HL-60 (cell line): ENCODE data around the gene SYNPO2.

Source experiments
- DNase-seq, 2 experiments: peaks; one replicate each; pipeline ENCODE4 v3.0.0-alpha.2; 2010 to 2020; ENCODE audit warnings: low read depth in 1 of 2, low spot score in 1 of 2
- H3K27ac ChIP-seq: fragments of 250-450 bp; sonication (Bioruptor Pico); replicated peaks from 2 replicates; pipeline ENCODE4 v1.5.1; 2020; ENCODE audit warnings: mild to moderate bottlenecking, moderate library complexity
- H3K27me3 ChIP-seq: fragments of 250-450 bp; sonication (Bioruptor Pico); 2 replicates; pipeline ENCODE4 v1.5.1; 2021; ENCODE audit warnings: mild to moderate bottlenecking, moderate library complexity; ENCODE audit not compliant: insufficient read depth, poor library complexity, severe bottlenecking
- H3K4me3 ChIP-seq: replicated peaks from 2 replicates; pipeline ENCODE4 v1.5.1; 2011; ENCODE audit warnings: mild to moderate bottlenecking, control low read depth, low read length; ENCODE audit not compliant: insufficient read depth
- CTCF ChIP-seq: IDR thresholded peaks from one replicate; pipeline ENCODE4 v1.5.1; 2011; ENCODE audit warnings: low read length, control low read depth, inconsistent platforms; ENCODE audit not compliant: insufficient read depth
- GABPA ChIP-seq: IDR thresholded peaks from 2 replicates; pipeline ENCODE4 v1.6.1; 2012; ENCODE audit warnings: low read depth
- POLR2AphosphoS5 ChIP-seq: IDR thresholded peaks from 2 replicates; pipeline ENCODE4 v1.6.1; 2012; ENCODE audit warnings: low read depth
- REST ChIP-seq: IDR thresholded peaks from 2 replicates; pipeline ENCODE4 v1.6.1; 2012; ENCODE audit warnings: low read depth; ENCODE audit not compliant: insufficient replicate concordance
- SPI1 ChIP-seq: IDR thresholded peaks from 2 replicates; pipeline ENCODE4 v1.6.1; 2012; ENCODE audit warnings: low read depth, mild to moderate bottlenecking, borderline replicate concordance

SYNPO2 gene

GRCh38 chr4:118955515-118955914, 66.9 kb downstream of the SYNPO2 start:
- H3K27me3 ChIP-seq, result no peaks in the 10 kb centered on the region
- no peak for DNase-seq
- no peak overlapping the region for H3K4me3 ChIP-seq
- TF ChIP-seq REST, result no peak
- TF ChIP-seq CTCF, result no peak
- TF ChIP-seq POLR2AphosphoS5, result no peak
- TF ChIP-seq SPI1, result no peak
- TF ChIP-seq GABPA, result no peak
- no peak overlapping the region for H3K27ac ChIP-seq

- H3K4me3 ChIP-seq, result no peak overlapping the region
These were observed 69.2 kb downstream of the SYNPO2 start for GRCh38 chr4:118957722-118958445.

More at GRCh38 chr4:118957722-118958445, 69.2 kb downstream of the SYNPO2 start:
- Histone ChIP-seq H3K27me3 (no peaks in the 10 kb centered on the region), H3K27ac (no peak overlapping the region)
- no peak for DNase-seq
- TF ChIP-seq REST (no peak), SPI1 (no peak), POLR2AphosphoS5 (no peak), GABPA (no peak), CTCF (no peak)
